HCT116 (cell line): ENCODE measurements around the gene ARIH2. TPM values are rescaled to one million over a fixed set of nuclear protein-coding genes. Genes with fewer than 3 reads are reported as not detected.

ENCODE experiments used
- ATAC-seq: fragments of 200-7000 bp; cut with Tn5 transposase; 2 replicates; pipeline ENCODE4 v1.9.1; 2020; ENCODE audit warnings: mild to moderate bottlenecking, moderate library complexity
- BruUV-seq: library from RNA; stranded (reverse); fragments of 400-500 nt; replicated peaks from 2 replicates; lab custom pipeline; 2021; lab: Mats Ljungman, UMichigan
- CTCF ChIA-PET: fragments of 300-600 bp; sonication (Branson Sonifier 250); formaldehyde crosslinking; loops from one replicate; lab custom pipeline; 2021; ENCODE audit warnings: antibody characterized with exemption; lab: Charles Lee
- POLR2A ChIA-PET: fragments of 300-600, 350-600 bp; sonication (Branson Sonifier 250); formaldehyde crosslinking; loops from one replicate; lab custom pipeline; 2021; ENCODE audit warnings: antibody characterized with exemption; lab: Charles Lee
- RAD21 ChIA-PET, 2 experiments: fragments of 300-600 bp; sonication (Branson Sonifier 250); formaldehyde crosslinking; loops; one replicate each; lab custom pipeline; 2023; ENCODE audit warnings: low total read pairs in 2 of 2; ENCODE audit not compliant: uncharacterized antibody in 2 of 2, unreplicated experiment in 2 of 2, low non-redundant PET in 1 of 2; lab: Charles Lee
- DNase-seq: peaks from one replicate; pipeline ENCODE4 v3.0.0-alpha.2; 2010; ENCODE audit warnings: low read depth, low spot score
- H2AFZ ChIP-seq: fragments of 200-600 bp; shearing (Covaris generic), sonication (generic); 2 replicates; pipeline ENCODE4 v1.6.1; 2017; ENCODE audit warnings: low read depth, mixed run types, mixed read lengths, antibody characterized with exemption, low read length; ENCODE audit not compliant: poor library complexity, severe bottlenecking
- H3K27ac ChIP-seq: 2 replicates; pipeline ENCODE4 v1.5.1; 2012; ENCODE audit warnings: low read depth, low read length
- H3K27me3 ChIP-seq: fragments of 200-600 bp; sonication (generic); 2 replicates; pipeline ENCODE4 v1.6.1; 2016; ENCODE audit warnings: mixed run types, low read length, mixed read lengths; ENCODE audit not compliant: insufficient read depth
- H3K36me3 ChIP-seq, 2 experiments: fragments of 200-500 bp in 1 of 2; fragments of 200-600 bp in 1 of 2; sonication (Bioruptor generic) in 1 of 2; sonication (generic) in 1 of 2; 2 replicates each; pipeline versions ENCODE4 v1.5.1 to v1.6.1; 2014 to 2016; ENCODE audit warnings: low read length in 2 of 2, inconsistent platforms in 1 of 2, mixed read lengths in 1 of 2, mixed run types in 1 of 2; ENCODE audit not compliant: insufficient read depth in 2 of 2, control insufficient read depth in 1 of 2
- H3K4me1 ChIP-seq, 2 experiments: fragments of 200-600 bp in 1 of 2; sonication (generic) in 1 of 2; 2 replicates each; pipeline versions ENCODE4 v1.5.1 to v1.6.1; 2012 to 2017; ENCODE audit warnings: low read length in 2 of 2, inconsistent platforms in 1 of 2, mild to moderate bottlenecking in 1 of 2, mixed read lengths in 1 of 2, mixed run types in 1 of 2, moderate library complexity in 1 of 2; ENCODE audit not compliant: insufficient read depth in 2 of 2, control insufficient read depth in 1 of 2
- H3K4me2 ChIP-seq: fragments of 200-600 bp; sonication (generic); 2 replicates; pipeline ENCODE4 v1.6.1; 2017; ENCODE audit warnings: mixed run types, low read length, mixed read lengths
- H3K4me3 ChIP-seq, 2 experiments: fragments of 200-600 bp in 1 of 2; sonication (generic) in 1 of 2; replicated peaks in 1 of 2; 2 replicates each; pipeline ENCODE4 v1.5.1; 2011 to 2016; ENCODE audit warnings: low read length in 2 of 2, control low read depth in 1 of 2, low read depth in 1 of 2, mild to moderate bottlenecking in 1 of 2, mixed read lengths in 1 of 2, mixed run types in 1 of 2
- H3K79me2 ChIP-seq: fragments of 200-600 bp; sonication (generic); 2 replicates; pipeline ENCODE4 v1.6.1; 2017; ENCODE audit warnings: mild to moderate bottlenecking, mixed run types, low read length, moderate library complexity, mixed read lengths; ENCODE audit not compliant: insufficient read depth
- H3K9ac ChIP-seq: fragments of 200-600 bp; sonication (generic); 2 replicates; pipeline ENCODE4 v1.6.1; 2016; ENCODE audit warnings: low read length, mixed read lengths
- H3K9me2 ChIP-seq: fragments of 200-600 bp; sonication (generic), shearing (Covaris generic); 2 replicates; pipeline ENCODE4 v1.6.1; 2017; ENCODE audit warnings: mixed run types, mild to moderate bottlenecking, moderate library complexity; ENCODE audit not compliant: insufficient read depth
- H3K9me3 ChIP-seq, 2 experiments: fragments of 200-500 bp in 1 of 2; fragments of 200-600 bp in 1 of 2; sonication (Bioruptor generic) in 1 of 2; sonication (generic) in 1 of 2; 2 replicates each; pipeline ENCODE4 v1.6.1; 2014 to 2017; ENCODE audit warnings: low read length in 2 of 2, mixed read lengths in 2 of 2, inconsistent platforms in 1 of 2, low read depth in 1 of 2, mild to moderate bottlenecking in 1 of 2, mixed run types in 1 of 2, moderate library complexity in 1 of 2; ENCODE audit not compliant: control insufficient read depth in 1 of 2, insufficient read depth in 1 of 2
- H4K20me1 ChIP-seq: fragments of 200-600 bp; sonication (generic), shearing (Covaris generic); 2 replicates; pipeline ENCODE4 v1.6.1; 2017; ENCODE audit warnings: mixed run types, mild to moderate bottlenecking, moderate library complexity; ENCODE audit not compliant: insufficient read depth
- ATF3 ChIP-seq: IDR thresholded peaks from 2 replicates; pipeline ENCODE4 v1.6.1; 2012
- CBX3 ChIP-seq: IDR thresholded peaks from 2 replicates; pipeline ENCODE4 v1.6.1; 2012; ENCODE audit warnings: low read depth
- ELF1 ChIP-seq: IDR thresholded peaks from 2 replicates; pipeline ENCODE4 v1.6.1; 2012; ENCODE audit warnings: low read depth, borderline replicate concordance
- EZH2 ChIP-seq: fragments of 200-600 bp; sonication (generic); IDR thresholded peaks from 2 replicates; pipeline ENCODE4 v1.6.1; 2017; ENCODE audit warnings: antibody characterized with exemption, mixed run types
- JUND ChIP-seq: IDR thresholded peaks from 2 replicates; pipeline ENCODE4 v1.6.1; 2012
- MAX ChIP-seq: IDR thresholded peaks from 2 replicates; pipeline ENCODE4 v1.6.1; 2012
- POLR2AphosphoS5 ChIP-seq: IDR thresholded peaks from 2 replicates; pipeline ENCODE4 v1.6.1; 2011; ENCODE audit warnings: mild to moderate bottlenecking, low read depth, low read length, moderate library complexity
- SIN3A ChIP-seq: IDR thresholded peaks from 2 replicates; pipeline ENCODE4 v1.6.1; 2012; ENCODE audit warnings: low read depth
- SRF ChIP-seq: IDR thresholded peaks from 2 replicates; pipeline ENCODE4 v1.6.1; 2012; ENCODE audit warnings: low read depth
- TCF7L2 ChIP-seq: IDR thresholded peaks from 2 replicates; pipeline ENCODE4 v1.7.0; 2011; ENCODE audit warnings: borderline replicate concordance, inconsistent platforms; ENCODE audit not compliant: insufficient read depth, insufficient read length; ENCODE audit errors: extremely low read depth
- ZBTB33 ChIP-seq: IDR thresholded peaks from 2 replicates; pipeline ENCODE4 v1.6.1; 2011; ENCODE audit warnings: mild to moderate bottlenecking, low read length, moderate library complexity; ENCODE audit not compliant: insufficient replicate concordance; ENCODE audit errors: extremely low read depth
- ZFX ChIP-seq: fragments of 450-650 bp; IDR thresholded peaks from 2 replicates; pipeline ENCODE4 v1.6.1; 2017
- ZNF274 ChIP-seq: fragments of 200-500 bp; sonication (Bioruptor generic); IDR thresholded peaks from 2 replicates; pipeline ENCODE4 v1.6.1; 2014; ENCODE audit warnings: mild to moderate bottlenecking, low read depth, low read length, inconsistent platforms
- intact Hi-C: fragments of 100-400 bp; cut with micrococcal nuclease; formaldehyde crosslinking; loops from 2 replicates; pipeline ENCODE4 v1.10.0; 2022
- total RNA-seq: library from RNA; stranded (reverse); gene quantifications from one replicate; pipeline ENCODE4 v1.2.1, GENCODE V29; 2021; ENCODE audit not compliant: unreplicated experiment

The ARIH2 gene
- total RNA-seq, 1 experiment from 2014 or later = 105 TPM

GRCh38 chr3:48945891-48946549 is 27.4 kb downstream of the ARIH2 start:
- RAD21 ChIA-PET = no interaction called here
- Histone ChIP-seq H3K36me3 (0 out of 4 replicates have a peak, but pooled peaks cover 0 to 5% of the 10 kb centered on the region in 2 experiments), H4K20me1 (peaks cover 7% of the 10 kb centered on the region; the same call in 1 of the 2 replicates), H3K9me3 (no peaks in the 10 kb centered on the region), H3K9ac (no peak overlapping the region), H3K4me3 (no peak overlapping the region), H3K4me1 (no peaks in the 10 kb centered on the region), H3K79me2 (peaks cover 89% of the 10 kb centered on the region), H3K27ac (no peak overlapping the region), H3K9me2 (no peaks in the 10 kb centered on the region)
- ATAC-seq (no peak), DNase-seq (no peak)
- BruUV-seq = no TSS peak
- TF ChIP-seq TCF7L2 (no peak), ZFX (no peak), POLR2AphosphoS5 (no peak), ZNF274 (no peak), CBX3 (no peak), JUND (no peak), ELF1 (no peak), SIN3A (no peak), SRF (no peak), EZH2 (no peak), ATF3 (no peak)
- TF ChIP-seq, all 23 proteins: peak for 0
- POLR2A ChIA-PET = no interaction called here
- Histone ChIP-seq H3K27me3 (no peaks in the 10 kb centered on the region), H2AFZ (no peak overlapping the region), H3K4me2 (no peak overlapping the region)
- CTCF ChIA-PET = no interaction called here
- intact Hi-C loops = no loop called here

- Histone ChIP-seq H3K4me3 (no peak overlapping the region), H3K4me1 (0 out of 4 replicates have a peak, but pooled peaks cover 0 to 4% of the 10 kb centered on the region in 2 experiments), H3K9ac (no peak overlapping the region), H3K27me3 (no peaks in the 10 kb centered on the region), H4K20me1 (peaks cover 10% of the 10 kb centered on the region; the same call in 1 of the 2 replicates), H3K9me3 (no peaks in the 10 kb centered on the region), H3K36me3 (0 out of 4 replicates have a peak, but pooled peaks cover 2 to 3% of the 10 kb centered on the region in 2 experiments), H3K9me2 (no peaks in the 10 kb centered on the region), H3K27ac (no peak overlapping the region), H3K79me2 (peaks cover 89% of the 10 kb centered on the region), H2AFZ (no peak overlapping the region), H3K4me2 (no peak overlapping the region)
- DNase-seq = no peak
- no TSS peak for BruUV-seq
- ChIA-PET POLR2A (no interaction called here), CTCF (no interaction called here), RAD21 (no interaction called here)
- TF ChIP-seq ZBTB33 (no peak), JUND (no peak), ZFX (no peak), MAX (no peak), TCF7L2 (no peak), POLR2AphosphoS5 (no peak), SIN3A (no peak)
- TF ChIP-seq, all 23 proteins: peak for 0
- intact Hi-C loops = no loop called here
- ATAC-seq = no peak
These were observed 30.7 kb downstream of the ARIH2 start for GRCh38 chr3:48949376-48949717.
